Measurements from ENCODE around the gene SERPINE3. TPM values are rescaled to one million over a fixed set of nuclear protein-coding genes. Genes with fewer than 3 reads are reported as not detected.
A peak's percentile ranks its signal among the peaks of the same experiment; 100 is the strongest.

Gene SERPINE3
- total and polyA plus RNA-seq, 2 experiments from 2014 or later = 0.17 to 0.31 TPM

DNA sequence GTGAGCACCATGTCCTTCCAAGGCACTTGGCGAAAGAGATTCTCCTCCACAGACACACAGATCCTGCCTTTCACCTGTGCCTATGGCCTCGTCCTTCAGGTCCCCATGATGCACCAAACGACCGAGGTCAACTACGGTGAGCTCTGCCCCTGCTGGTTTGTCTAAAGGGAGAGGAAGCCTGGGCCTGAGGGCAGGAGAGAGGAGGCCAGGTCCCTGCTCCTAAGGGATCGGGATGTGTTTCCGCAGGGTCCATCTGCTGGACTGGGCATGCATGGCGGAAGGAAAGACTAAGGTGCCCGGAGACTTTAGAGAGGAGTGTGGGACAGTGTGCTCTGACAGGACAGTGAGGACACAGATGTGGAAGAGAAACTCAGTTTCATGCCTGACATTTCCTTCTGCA lies 7.6 kb downstream of the SERPINE3 start:
- Histone ChIP-seq H3K9me2 (ENCODE audit: insufficient read depth) (no peaks in the 10 kb centered on the region), H3K4me3 (no peak overlapping the region), H3K4me2 (no peak overlapping the region), H3K4me1 (ENCODE audit: insufficient read depth) (peaks cover 15% of the 10 kb centered on the region; the same call in 1 of the 2 replicates), H3F3A (replicated peaks; ENCODE audit: low read depth) (no peaks in the 10 kb centered on the region), H3K27me3 (ENCODE audit: insufficient read depth) (no peaks in the 10 kb centered on the region), H4K20me1 (replicated peaks; ENCODE audit: insufficient read depth) (no peaks in the 10 kb centered on the region), H3K36me3 (ENCODE audit: insufficient read depth) (no peaks in the 10 kb centered on the region), H3K79me2 (replicated peaks; ENCODE audit: insufficient read depth) (no peaks in the 10 kb centered on the region), H2AFZ (peak overlapping the region; percentile 59; the same call in 1 of the 2 replicates), H3K27ac (ENCODE audit: low read depth) (no peak overlapping the region)
- H3K36me3 Mint-ChIP-seq (ENCODE audit: low read depth) = no peaks in the 10 kb centered on the region; the same call in 2 of the 3 replicates
- H3K27me3 Mint-ChIP-seq (ENCODE audit: insufficient read depth, low read depth, poor library complexity) = peaks cover 4% of the 10 kb centered on the region
- DNase-seq (ENCODE audit: low spot score) (peak; percentile 52), ATAC-seq (peak; percentile 74)
- H3K9me3 Mint-ChIP-seq = no peaks in the 10 kb centered on the region; the same call in 2 of the 3 replicates
- peaks cover 38% of the 10 kb centered on the region for H3K4me1 Mint-ChIP-seq
- no peak overlapping the region for H3K27ac Mint-ChIP-seq
- TF ChIP-seq CREB1 (CRISPR knock-in tag; IDR thresholded peaks at IDR 0.05; ENCODE audit: low read depth) = no peak
- TF ChIP-seq JUNB (IDR thresholded peaks at IDR 0.05; ENCODE audit: unreplicated experiment) = peak; percentile 27
- no peak for TF ChIP-seq ZNF114 (CRISPR knock-in tag; IDR thresholded peaks at IDR 0.05)
- TF ChIP-seq, protein P1, sequence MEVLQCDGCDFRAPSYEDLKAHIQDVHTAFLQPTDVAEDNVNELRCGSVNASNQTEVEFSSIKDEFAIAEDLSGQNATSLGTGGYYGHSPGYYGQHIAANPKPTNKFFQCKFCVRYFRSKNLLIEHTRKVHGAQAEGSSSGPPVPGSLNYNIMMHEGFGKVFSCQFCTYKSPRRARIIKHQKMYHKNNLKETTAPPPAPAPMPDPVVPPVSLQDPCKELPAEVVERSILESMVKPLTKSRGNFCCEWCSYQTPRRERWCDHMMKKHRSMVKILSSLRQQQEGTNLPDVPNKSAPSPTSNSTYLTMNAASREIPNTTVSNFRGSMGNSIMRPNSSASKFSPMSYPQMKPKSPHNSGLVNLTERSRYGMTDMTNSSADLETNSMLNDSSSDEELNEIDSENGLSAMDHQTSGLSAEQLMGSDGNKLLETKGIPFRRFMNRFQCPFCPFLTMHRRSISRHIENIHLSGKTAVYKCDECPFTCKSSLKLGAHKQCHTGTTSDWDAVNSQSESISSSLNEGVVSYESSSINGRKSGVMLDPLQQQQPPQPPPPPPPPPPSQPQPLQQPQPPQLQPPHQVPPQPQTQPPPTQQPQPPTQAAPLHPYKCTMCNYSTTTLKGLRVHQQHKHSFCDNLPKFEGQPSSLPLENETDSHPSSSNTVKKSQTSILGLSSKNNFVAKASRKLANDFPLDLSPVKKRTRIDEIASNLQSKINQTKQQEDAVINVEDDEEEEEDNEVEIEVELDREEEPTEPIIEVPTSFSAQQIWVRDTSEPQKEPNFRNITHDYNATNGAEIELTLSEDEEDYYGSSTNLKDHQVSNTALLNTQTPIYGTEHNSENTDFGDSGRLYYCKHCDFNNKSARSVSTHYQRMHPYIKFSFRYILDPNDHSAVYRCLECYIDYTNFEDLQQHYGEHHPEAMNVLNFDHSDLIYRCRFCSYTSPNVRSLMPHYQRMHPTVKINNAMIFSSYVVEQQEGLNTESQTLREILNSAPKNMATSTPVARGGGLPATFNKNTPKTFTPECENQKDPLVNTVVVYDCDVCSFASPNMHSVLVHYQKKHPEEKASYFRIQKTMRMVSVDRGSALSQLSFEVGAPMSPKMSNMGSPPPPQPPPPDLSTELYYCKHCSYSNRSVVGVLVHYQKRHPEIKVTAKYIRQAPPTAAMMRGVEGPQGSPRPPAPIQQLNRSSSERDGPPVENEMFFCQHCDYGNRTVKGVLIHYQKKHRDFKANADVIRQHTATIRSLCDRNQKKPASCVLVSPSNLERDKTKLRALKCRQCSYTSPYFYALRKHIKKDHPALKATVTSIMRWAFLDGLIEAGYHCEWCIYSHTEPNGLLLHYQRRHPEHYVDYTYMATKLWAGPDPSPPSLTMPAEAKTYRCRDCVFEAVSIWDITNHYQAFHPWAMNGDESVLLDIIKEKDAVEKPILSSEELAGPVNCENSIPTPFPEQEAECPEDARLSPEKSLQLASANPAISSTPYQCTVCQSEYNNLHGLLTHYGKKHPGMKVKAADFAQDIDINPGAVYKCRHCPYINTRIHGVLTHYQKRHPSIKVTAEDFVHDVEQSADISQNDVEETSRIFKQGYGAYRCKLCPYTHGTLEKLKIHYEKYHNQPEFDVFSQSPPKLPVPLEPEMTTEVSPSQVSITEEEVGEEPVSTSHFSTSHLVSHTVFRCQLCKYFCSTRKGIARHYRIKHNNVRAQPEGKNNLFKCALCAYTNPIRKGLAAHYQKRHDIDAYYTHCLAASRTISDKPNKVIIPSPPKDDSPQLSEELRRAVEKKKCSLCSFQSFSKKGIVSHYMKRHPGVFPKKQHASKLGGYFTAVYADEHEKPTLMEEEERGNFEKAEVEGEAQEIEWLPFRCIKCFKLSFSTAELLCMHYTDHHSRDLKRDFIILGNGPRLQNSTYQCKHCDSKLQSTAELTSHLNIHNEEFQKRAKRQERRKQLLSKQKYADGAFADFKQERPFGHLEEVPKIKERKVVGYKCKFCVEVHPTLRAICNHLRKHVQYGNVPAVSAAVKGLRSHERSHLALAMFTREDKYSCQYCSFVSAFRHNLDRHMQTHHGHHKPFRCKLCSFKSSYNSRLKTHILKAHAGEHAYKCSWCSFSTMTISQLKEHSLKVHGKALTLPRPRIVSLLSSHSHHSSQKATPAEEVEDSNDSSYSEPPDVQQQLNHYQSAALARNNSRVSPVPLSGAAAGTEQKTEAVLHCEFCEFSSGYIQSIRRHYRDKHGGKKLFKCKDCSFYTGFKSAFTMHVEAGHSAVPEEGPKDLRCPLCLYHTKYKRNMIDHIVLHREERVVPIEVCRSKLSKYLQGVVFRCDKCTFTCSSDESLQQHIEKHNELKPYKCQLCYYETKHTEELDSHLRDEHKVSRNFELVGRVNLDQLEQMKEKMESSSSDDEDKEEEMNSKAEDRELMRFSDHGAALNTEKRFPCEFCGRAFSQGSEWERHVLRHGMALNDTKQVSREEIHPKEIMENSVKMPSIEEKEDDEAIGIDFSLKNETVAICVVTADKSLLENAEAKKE (CRISPR knock-in tag; IDR thresholded peaks at IDR 0.05) = no peak
- no peak for TF ChIP-seq ZNF331 (CRISPR knock-in tag; IDR thresholded peaks at IDR 0.05; ENCODE audit: low read depth)
- TF ChIP-seq, protein P2, sequence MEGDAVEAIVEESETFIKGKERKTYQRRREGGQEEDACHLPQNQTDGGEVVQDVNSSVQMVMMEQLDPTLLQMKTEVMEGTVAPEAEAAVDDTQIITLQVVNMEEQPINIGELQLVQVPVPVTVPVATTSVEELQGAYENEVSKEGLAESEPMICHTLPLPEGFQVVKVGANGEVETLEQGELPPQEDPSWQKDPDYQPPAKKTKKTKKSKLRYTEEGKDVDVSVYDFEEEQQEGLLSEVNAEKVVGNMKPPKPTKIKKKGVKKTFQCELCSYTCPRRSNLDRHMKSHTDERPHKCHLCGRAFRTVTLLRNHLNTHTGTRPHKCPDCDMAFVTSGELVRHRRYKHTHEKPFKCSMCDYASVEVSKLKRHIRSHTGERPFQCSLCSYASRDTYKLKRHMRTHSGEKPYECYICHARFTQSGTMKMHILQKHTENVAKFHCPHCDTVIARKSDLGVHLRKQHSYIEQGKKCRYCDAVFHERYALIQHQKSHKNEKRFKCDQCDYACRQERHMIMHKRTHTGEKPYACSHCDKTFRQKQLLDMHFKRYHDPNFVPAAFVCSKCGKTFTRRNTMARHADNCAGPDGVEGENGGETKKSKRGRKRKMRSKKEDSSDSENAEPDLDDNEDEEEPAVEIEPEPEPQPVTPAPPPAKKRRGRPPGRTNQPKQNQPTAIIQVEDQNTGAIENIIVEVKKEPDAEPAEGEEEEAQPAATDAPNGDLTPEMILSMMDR (conservative IDR thresholded peaks at IDR 0.05; ENCODE audit: low read depth in 2 of 2) = peak; percentile 16 to 29; a peak in 3 of 4 replicates
- TF ChIP-seq, protein P3, sequence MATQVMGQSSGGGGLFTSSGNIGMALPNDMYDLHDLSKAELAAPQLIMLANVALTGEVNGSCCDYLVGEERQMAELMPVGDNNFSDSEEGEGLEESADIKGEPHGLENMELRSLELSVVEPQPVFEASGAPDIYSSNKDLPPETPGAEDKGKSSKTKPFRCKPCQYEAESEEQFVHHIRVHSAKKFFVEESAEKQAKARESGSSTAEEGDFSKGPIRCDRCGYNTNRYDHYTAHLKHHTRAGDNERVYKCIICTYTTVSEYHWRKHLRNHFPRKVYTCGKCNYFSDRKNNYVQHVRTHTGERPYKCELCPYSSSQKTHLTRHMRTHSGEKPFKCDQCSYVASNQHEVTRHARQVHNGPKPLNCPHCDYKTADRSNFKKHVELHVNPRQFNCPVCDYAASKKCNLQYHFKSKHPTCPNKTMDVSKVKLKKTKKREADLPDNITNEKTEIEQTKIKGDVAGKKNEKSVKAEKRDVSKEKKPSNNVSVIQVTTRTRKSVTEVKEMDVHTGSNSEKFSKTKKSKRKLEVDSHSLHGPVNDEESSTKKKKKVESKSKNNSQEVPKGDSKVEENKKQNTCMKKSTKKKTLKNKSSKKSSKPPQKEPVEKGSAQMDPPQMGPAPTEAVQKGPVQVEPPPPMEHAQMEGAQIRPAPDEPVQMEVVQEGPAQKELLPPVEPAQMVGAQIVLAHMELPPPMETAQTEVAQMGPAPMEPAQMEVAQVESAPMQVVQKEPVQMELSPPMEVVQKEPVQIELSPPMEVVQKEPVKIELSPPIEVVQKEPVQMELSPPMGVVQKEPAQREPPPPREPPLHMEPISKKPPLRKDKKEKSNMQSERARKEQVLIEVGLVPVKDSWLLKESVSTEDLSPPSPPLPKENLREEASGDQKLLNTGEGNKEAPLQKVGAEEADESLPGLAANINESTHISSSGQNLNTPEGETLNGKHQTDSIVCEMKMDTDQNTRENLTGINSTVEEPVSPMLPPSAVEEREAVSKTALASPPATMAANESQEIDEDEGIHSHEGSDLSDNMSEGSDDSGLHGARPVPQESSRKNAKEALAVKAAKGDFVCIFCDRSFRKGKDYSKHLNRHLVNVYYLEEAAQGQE (IDR thresholded peaks at IDR 0.05; ENCODE audit: unreplicated experiment) = no peak
- TF ChIP-seq, protein P4, sequence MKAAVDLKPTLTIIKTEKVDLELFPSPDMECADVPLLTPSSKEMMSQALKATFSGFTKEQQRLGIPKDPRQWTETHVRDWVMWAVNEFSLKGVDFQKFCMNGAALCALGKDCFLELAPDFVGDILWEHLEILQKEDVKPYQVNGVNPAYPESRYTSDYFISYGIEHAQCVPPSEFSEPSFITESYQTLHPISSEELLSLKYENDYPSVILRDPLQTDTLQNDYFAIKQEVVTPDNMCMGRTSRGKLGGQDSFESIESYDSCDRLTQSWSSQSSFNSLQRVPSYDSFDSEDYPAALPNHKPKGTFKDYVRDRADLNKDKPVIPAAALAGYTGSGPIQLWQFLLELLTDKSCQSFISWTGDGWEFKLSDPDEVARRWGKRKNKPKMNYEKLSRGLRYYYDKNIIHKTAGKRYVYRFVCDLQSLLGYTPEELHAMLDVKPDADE (IDR thresholded peaks at IDR 0.05) = no peak
- no peak overlapping the region for H3K4me3 Mint-ChIP-seq
